ENCODE results near the gene CABP4.
A peak's percentile ranks its signal among the peaks of the same experiment; 100 is the strongest.

- TF ChIP-seq, protein P1, sequence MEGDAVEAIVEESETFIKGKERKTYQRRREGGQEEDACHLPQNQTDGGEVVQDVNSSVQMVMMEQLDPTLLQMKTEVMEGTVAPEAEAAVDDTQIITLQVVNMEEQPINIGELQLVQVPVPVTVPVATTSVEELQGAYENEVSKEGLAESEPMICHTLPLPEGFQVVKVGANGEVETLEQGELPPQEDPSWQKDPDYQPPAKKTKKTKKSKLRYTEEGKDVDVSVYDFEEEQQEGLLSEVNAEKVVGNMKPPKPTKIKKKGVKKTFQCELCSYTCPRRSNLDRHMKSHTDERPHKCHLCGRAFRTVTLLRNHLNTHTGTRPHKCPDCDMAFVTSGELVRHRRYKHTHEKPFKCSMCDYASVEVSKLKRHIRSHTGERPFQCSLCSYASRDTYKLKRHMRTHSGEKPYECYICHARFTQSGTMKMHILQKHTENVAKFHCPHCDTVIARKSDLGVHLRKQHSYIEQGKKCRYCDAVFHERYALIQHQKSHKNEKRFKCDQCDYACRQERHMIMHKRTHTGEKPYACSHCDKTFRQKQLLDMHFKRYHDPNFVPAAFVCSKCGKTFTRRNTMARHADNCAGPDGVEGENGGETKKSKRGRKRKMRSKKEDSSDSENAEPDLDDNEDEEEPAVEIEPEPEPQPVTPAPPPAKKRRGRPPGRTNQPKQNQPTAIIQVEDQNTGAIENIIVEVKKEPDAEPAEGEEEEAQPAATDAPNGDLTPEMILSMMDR (IDR thresholded peaks at IDR 0.05), result peak; percentile 72
- TF ChIP-seq ZFX (IDR thresholded peaks at IDR 0.05; ENCODE audit: borderline replicate concordance), result no peak
Observed at GRCh38 chr11:67468759-67469507, 13.8 kb downstream of the CABP4 start, which contains the start of gene TMEM134.
